HG03159 (cell line): ENCODE data around the gene ATP8B4.

ENCODE experiments used
- ATAC-seq: cut with Tn5 transposase; IDR thresholded peaks from one replicate; pipeline ENCODE4 v1.9.1; 2021; ENCODE audit warnings: mild to moderate bottlenecking, moderate library complexity; ENCODE audit not compliant: unreplicated experiment

ATP8B4 gene

DNA sequence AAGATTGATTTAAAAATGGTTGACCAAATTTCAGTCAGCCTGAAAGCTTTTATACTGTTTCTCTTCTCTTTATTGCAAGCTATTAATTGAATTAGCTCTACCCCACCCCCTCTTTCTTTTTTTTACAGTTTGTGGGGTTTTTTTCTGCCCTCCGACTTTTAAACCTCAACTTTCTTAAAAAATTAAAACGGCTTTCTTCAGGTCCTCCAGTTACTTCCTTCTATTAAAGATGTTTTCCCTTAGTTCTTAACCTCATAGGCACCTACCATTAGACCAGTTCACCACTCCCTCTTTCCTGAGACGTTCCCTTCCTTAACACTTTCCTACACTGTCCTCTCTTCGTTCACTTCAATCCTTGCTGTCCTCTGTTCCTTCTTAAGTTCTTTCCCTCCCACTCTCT lies 52.4 kb downstream of the ATP8B4 start:
- ATAC-seq = no peak

DNA sequence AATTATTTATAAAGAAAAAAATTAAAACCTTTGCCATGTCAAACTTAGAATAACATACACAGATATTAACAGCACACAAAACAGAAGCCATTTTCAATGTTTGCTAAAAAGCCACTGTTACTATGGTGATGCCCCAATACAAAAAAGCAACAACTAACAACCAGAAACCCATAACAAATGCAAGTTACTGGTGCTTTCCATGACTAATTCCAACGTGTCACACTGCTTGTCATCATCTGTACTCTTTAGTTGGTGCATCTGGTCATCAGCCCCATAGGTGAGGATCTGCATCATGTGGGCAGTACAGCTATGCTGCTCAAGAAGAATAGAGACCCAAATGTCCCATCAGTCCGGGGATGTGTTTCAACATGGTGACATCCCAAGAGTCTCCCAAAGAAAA lies 52.8 kb downstream of the ATP8B4 start:
- no peak for ATAC-seq

DNA sequence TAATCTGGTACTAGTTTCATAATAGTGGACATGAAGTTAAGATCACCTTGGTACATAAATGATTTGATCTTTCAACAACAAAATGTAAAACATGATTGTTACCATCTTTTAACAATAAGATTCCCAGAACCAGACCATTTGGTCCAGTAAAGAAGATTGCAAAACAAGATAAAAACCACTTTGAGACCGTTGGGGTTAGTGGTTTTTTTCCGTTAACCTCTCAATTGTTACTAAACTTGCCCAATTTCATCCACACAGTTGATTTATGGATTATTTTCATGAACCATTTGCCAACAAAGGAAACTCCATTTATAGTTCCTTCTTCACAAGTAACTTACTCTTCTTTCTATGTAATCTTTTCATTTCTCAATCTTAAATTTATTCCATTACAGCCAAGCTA lies 53.8 kb downstream of the ATP8B4 start:
- no peak for ATAC-seq

DNA sequence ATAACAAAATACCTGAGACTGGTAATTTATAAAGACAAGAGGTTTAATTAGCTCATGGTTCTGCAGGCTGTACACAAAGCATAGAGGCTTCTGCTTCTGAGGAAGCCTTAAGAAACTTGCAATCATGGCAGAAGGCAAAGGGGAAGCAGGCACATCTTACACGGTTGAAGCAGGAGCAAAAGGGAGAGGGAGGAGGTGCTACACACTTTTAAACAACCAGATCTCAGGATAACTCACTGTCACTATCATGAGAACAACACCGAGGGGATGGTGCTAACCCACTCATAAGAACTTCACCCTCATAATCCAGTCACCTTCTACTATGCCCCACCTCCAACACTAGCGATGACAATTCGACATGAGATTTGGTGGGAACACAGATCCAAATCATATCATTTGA lies 54.4 kb downstream of the ATP8B4 start:
- ATAC-seq = no peak

DNA sequence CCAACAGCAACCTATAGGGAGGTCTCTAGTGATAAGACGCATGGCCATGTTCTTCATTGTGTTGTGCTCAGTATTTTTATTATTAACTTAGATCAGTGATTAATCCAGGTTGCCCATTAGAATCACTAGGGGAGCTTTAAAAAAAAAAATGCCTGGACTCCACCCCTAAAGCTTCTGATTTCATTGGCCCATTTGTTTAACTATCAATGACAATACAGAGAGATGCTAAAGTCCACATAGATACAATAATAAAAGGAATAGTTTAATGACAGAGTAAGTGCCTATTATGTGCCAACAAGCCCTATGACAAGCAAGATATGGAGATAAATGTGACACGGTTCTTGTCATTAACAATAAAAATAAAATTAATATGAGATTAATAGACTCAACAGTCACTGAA lies 55.8 kb downstream of the ATP8B4 start:
- no peak for ATAC-seq

DNA sequence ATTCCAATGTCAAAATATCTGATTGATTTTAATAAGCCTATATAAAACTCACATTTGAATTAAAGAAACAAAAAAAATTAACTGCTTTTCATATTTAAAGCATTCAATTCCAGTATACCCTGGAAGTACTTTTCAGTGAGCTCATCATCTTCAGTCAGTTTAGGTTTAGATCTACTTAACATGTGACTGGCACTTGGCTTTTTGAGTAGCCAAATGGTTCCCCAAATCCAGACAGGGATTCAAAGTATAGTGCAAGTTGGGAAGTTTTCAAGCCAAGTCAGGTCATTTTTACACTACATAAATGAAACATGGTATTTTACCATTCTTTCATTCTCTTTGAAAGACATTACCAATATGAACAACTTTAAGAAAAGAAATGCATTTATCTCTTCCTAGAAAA lies 57.5 kb downstream of the ATP8B4 start:
- no peak for ATAC-seq

DNA sequence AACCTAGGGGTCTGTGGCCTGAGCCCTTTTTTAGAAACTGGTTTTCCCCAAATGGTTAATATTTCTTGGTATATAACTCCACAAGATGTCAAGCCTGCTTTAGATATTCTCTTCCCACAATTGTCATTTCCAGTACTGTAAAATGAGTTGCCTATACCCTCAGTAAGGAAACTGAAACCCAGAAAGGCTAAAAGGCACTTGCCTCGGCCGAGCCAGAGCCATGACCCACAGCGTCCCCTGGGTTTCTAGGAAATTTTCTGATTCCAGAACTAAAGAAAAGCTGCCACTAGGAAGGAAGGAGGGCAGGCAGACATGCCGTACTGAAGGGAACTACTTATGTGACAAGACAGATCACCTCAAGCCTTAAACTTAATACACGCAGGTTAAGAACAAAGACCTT lies 59.1 kb downstream of the ATP8B4 start:
- no peak for ATAC-seq

DNA sequence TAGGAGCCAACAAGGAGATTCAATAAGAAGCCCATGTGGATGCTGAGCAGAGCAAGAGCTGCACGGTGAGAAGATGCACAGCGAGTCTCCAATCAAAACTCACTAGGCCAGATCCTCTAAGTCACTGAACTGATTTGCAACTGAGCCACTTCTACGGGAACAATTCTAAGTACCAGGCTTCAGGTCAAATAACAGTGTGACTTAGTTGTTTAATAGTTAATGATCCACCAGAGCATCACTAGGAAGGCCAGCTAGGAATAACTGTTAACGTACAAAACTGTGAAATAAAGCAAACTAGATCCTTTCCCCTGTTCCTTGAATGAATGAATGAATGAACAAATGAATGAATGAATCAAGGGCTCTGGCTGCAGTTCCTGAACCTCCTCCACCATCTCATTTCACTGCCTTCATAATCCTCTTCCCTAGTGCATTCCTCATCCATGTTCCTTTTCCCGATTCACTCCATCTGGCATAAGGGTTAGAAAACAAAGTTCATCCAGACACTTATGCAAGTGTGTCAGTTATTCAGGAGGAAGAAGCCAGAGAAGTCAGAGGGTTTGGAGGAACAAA lies 59.7 kb downstream of the ATP8B4 start:
- no peak for ATAC-seq

DNA sequence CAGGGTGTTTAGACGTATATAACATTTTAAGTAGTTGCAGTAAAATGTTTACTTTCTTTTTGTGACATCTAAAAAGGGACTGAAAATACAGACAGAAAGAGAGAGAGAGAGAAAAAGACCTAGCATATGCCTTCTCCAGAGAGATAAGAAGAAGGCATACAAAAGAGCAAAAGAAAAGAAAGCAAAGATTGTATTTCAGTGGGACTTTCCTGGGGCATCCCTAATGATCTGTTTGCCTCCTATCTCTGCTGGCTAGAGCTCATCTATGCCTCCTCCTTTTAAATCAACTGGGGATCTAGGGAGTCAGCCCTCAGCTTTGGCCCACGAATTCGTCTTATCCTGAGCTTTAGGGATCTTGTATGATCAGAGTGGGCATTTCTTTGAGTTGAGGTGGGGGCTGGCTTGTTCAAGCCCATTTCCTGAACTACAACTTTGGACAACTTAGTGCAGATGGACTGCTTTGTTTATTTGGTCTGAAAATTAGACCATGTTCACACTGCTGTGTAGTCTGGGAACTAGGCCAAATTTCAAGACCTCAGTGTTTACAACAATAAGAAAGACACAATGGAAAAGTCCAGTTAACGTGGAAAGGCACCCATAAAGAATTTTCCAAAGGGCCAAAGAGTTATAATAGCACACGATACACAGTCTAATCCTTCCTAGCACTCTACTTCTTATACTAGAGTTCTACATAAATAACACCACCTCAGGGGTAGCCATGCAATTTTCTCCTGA lies 61.0 kb downstream of the ATP8B4 start:
- no peak for ATAC-seq

DNA sequence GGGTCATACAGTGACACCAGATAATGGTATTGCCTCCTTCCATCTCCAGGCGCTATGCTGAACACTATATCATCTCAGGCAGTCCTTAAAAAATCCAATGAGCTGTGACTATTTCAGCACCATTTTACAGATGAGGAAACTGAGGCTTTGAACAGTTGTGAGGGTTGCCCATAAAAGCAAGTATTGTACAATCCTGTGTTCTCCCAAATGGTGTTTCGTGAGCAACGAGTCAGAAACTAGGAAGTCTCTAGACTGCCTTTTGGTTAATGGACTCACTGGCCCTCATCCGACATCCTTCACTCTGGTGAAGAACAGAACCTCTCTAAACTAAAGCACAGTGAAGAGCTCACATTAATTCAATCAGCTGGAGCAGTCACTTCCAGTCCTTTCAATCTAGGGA lies 61.8 kb downstream of the ATP8B4 start:
- no peak for ATAC-seq

DNA sequence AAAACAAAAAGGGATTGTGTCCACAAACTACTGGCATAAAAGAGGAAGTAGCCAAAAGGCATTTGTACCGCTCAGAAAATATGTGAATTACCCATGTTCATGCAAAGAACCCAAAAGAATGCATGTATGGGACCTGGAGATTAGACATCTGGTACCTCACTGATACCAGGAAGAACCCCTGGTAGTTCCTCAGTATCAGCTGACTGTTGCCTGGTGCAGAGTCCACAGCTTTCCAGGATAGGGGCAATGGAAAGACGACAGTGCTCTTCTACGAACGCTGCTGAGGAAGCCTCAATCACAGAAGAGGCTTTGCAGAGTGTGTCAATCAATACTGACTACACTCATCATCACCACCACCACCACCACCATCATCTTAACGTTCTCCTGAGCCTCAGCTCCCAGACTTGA lies 63.3 kb downstream of the ATP8B4 start:
- no peak for ATAC-seq

DNA sequence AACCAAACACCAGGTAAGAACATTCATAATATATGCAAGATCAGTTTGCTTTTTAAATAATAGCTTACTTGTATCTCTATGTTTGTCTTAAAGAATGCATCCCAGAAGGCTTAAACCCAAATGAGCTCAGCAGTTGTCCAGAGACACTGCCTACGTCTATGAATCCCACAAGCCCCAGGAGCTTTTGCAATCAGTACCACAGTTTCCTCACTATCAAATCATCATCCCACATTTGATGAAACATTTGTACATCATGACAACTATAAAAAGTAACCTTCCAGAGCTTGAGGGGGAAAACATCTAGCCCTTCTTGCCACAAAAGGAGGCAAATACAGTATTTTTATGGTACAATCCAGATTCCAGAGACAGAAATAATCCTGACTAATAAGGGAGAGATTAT lies 63.7 kb downstream of the ATP8B4 start:
- ATAC-seq = no peak

DNA sequence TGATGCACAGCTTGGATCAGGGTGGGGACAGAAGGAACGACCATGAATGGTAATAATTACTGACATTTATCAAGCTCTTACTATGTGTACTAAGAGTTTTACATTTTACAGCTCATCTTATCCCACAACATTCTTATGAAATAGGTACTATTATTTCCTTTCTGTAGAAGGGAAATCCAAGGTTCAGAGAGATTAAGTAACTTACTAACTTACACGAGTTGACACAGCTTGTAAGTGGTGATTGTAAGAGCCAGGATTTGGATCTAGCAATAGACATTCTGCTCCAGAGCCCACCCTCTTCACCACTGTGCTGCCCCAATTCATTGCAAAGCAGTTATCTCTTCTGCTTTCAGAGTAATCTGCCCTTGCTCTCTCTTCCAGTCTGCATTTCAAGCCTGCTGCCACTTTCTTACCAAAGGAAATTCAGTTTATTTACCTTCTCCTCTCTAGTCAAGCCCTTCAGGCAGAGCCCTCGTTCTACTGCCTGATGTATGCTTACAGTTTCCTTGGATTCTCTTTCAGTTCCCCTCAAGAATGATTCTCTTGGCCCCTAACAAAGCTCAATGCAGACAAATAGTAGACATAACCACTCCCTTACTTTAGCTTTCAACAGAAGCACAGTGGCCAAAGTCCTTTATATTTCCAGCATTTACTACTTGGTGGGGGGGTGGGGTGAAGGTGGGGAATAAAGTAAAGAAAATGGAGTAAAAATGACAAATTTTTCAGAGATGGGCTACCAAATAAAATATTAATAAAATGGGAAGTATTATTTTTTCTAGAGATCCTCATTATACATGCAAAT lies 65.8 kb downstream of the ATP8B4 start:
- ATAC-seq = no peak

DNA sequence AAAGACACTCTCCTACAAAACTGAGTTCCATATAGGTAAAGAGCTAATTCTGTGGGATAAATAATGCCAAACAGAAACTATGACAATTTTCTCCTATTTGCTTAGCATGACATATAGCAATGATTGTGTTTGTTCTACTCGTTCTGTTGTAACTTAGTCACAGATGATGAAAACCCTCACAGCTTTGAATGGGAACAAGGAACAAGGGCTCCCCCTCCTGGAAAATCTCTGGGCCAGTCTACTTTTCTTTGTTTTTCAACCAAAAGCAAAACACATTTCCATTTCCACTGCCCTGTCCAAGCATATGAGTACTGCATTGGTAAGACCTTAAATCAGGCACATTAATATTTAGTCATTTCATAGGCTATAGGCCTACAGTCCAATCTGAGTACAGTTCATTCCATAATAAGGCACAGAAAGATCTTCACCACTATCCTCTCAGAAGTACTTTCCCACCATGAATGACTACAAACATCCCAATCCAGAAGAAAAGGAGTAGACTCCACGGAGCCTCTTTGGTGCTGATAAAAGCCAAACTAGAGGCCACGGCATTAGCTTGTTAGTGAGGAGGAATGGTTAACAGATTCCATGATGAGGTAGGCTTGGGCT lies 67.1 kb downstream of the ATP8B4 start:
- no peak for ATAC-seq

DNA sequence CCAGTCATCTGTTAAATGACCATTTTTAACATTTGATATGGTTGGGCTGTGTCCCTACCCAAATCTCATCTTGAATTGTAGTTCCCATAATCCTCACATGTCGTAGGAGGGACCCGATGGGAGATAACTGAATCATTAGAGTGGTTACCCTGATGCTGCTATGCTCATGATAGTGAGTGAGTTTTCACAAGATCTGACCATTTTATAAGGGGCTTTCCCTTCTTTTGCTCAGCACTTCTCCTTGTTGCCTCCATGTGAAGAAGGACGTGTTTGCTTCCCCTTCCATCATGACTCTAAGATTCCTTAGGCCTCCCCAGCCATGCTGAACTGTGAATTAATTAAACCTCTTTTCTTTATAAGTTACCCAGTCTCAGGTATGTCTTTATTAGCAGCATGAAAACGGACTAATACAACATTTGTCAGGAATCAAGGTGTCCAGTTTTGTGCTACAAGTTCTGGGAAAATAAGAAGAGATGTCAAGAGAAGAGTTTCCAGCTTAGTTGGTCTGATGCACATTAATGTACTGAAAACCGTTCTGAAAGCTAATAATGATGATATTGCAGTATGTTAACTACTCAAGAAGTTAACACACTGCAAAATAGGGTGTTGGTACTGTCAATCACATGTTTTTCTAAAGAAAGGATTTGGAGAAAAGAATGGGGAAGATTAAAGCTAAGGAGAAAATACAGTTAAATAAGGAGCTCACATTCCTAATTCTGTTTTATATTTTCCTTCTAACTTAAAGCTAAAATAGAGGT lies 67.9 kb downstream of the ATP8B4 start:
- ATAC-seq = no peak

DNA sequence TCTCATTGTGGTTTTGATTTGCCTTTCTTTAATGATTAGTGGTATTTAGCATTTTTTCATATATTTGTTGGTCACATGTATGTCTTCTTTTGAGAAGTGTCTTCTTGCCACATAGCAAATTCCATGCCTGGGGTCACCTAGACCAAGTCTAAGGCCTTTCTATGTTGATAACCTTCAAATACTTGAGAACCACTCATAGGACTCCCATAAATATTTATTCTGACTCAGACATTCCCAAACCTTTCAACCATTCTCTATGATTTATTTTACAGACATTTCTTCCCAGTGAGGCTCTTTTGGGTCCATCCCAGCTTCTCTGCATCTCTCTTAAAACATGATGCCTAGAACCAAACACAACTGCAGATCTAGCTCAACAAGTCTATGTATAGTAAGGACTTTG lies 69.2 kb downstream of the ATP8B4 start:
- ATAC-seq = no peak

DNA sequence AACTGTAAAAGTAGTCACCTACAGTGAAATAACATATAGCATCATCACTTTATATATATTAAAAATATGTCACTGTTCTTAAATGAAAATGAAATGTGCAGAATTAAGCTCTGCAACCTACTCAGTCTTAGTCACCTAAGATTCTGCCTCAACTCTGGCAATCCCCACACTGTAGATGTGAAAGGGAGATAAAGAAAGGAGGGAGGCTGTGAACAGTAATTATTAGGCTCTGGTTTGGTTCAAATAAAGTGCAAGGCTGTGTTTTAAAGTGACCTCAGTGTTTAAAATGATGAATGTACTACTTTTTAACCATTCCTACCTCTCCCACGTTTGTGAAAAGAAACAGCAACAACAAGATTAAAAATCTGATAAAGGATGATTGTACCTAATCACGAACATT lies 72.2 kb downstream of the ATP8B4 start:
- ATAC-seq = no peak

DNA sequence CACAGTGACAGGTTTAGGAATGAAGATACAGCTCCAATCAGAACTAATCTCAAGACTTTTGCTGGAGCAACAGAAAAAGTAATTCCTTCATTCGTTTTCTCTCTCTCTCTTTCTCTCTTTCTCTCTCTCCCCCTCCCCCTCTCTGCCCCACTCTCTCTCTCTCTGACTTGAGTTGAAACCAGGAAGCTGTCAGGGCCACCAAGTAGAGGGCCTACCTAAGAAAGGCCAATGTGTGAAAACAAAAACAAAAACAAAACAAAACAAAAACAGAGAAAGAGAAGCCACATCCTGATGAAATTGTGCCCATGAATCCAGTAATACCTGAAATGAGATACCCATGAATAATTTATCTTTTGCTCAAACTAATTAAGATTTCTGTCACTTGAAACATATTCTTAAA lies 72.9 kb downstream of the ATP8B4 start:
- ATAC-seq = no peak

DNA sequence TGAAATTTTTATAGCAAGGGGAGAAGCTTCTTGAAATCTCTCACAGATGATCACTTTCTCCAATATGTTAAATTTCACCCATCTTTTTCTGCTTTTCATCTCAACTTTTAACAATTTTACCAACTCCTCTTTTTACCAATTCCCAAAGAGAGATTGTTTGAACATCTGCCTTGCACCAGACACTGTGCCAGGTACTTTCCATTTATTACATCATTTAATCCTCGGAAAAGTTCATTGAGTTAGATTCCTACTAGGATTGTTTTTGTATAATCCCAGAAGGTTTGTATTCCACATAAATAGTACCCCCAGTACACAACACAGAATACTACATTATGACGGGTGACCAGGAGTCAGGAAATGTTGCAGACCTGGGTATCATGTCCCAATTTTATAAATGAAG lies 74.1 kb downstream of the ATP8B4 start:
- no peak for ATAC-seq

DNA sequence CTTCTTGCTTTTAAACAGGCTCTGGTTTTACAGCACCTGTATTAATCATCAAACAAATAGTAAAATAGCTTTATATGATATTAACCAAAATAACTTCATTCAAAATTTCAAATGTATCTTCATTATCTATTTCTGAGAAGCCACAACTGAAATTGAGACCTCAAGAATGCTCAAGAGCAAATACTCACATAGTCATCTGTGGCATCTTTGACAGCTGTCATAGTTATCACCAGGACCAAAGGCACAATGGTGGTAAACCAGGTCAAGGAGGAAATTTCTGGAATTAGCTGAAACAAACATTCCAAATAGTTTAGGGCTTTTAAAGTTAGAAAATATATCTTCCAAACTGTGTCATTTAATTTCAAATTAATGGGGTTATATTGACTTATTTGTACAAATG lies 74.6 kb downstream of the ATP8B4 start:
- ATAC-seq = no peak

DNA sequence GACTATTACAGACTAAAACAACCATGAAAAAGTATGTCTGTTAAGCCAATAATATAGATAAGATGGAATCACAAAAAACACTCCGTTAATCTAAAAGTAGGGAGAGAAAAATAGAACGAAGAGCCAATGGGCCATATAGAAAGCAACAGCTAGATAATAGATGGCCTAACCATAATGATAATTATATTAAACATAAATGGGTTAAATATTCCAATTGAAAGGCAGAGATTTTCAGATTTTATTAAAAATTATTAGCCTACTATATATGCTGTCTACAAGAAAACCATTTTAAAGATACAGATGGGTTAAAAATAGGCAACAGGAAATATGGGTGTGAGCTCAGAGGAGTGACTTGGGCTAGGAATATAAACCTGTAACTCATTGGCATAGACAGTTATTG lies 76.3 kb downstream of the ATP8B4 start:
- no peak for ATAC-seq
